ENCODE measurements around the gene CA14. TPM values are rescaled to one million over a fixed set of nuclear protein-coding genes. Genes with fewer than 3 reads are reported as not detected.
"Not testable (repeated sequence)": the region's sequence is repeated elsewhere in the genome, so short reads cannot be mapped to it uniquely, and the experiment has no call there.

Gene CA14
- total RNA-seq, 1 donor from 2014 or later, result not detected

GRCh38 chr1:150234566-150235293 lies 22.8 kb upstream of the CA14 start:
- H3K27ac ChIP-seq, result peak overlapping the region; percentile 99
- no peaks in the 10 kb centered on the region for H3K27me3 ChIP-seq
- intact Hi-C loops (cut with DNase I), result no loop called here
- H3K36me3 ChIP-seq, result no peaks in the 10 kb centered on the region
- TF ChIP-seq POLR2AphosphoS5 (IDR thresholded peaks at IDR 0.05; ENCODE audit: insufficient read depth in 1 of 2, low read depth in 1 of 2) (peak; percentile 73 to 95), CTCF (IDR thresholded peaks at IDR 0.05) (no peak), POLR2A (IDR thresholded peaks at IDR 0.05) (peak in 1 of 2 donors; percentile 51)
- peak in 1 of 2 donors; percentile 93 for DNase-seq (ENCODE audit: extremely low spot score in 2 of 2)
- H3K4me3 ChIP-seq, result peak overlapping the region; percentile 71 to 93
- H3K9me3 ChIP-seq, result no peaks in the 10 kb centered on the region
- peaks cover 18% of the 10 kb centered on the region for H3K4me1 ChIP-seq

- intact Hi-C loops (cut with DNase I), result no loop called here
- H3K27ac ChIP-seq, result peak overlapping the region; percentile 99
- no peak for DNase-seq (ENCODE audit: extremely low spot score in 2 of 2)
- TF ChIP-seq POLR2A (IDR thresholded peaks at IDR 0.05) (no peak), POLR2AphosphoS5 (IDR thresholded peaks at IDR 0.05; ENCODE audit: insufficient read depth in 1 of 2, low read depth in 1 of 2) (no peak), CTCF (IDR thresholded peaks at IDR 0.05) (no peak)
- H3K9me3 ChIP-seq, result no peaks in the 10 kb centered on the region
- H3K27me3 ChIP-seq, result no peaks in the 10 kb centered on the region
- H3K36me3 ChIP-seq, result no peaks in the 10 kb centered on the region
- peaks cover 18% of the 10 kb centered on the region for H3K4me1 ChIP-seq
- H3K4me3 ChIP-seq, result peak overlapping the region; percentile 71 to 93
Observed at GRCh38 chr1:150235294-150235851, 22.2 kb upstream of the CA14 start.

GRCh38 chr1:150235852-150236613 lies 21.5 kb upstream of the CA14 start, which contains the start of gene ANP32E:
Gene ANP32E, minus strand, starts transcription at chr1:150236112. Its CDS starts 326 bp downstream, at chr1:150235786.
- no peaks in the 10 kb centered on the region for H3K36me3 ChIP-seq
- peaks cover 18% of the 10 kb centered on the region for H3K4me1 ChIP-seq
- intact Hi-C loops (cut with DNase I), result no loop called here
- peak; percentile 98 to 99 for DNase-seq (ENCODE audit: extremely low spot score in 2 of 2)
- peak within 1 kb of the TSS; percentile 99 for H3K27ac ChIP-seq
- TF ChIP-seq CTCF (IDR thresholded peaks at IDR 0.05) (peak in 1 of 3 experiments; percentile 16), POLR2A (IDR thresholded peaks at IDR 0.05) (peak in 1 of 2 donors; percentile 81), POLR2AphosphoS5 (IDR thresholded peaks at IDR 0.05; ENCODE audit: insufficient read depth in 1 of 2, low read depth in 1 of 2) (peak; percentile 91 to 92)
- H3K9me3 ChIP-seq, result no peaks in the 10 kb centered on the region
- H3K27me3 ChIP-seq, result no peaks in the 10 kb centered on the region
- peak within 1 kb of the TSS; percentile 71 to 93 for H3K4me3 ChIP-seq

GRCh38 chr1:150236614-150237100 lies 20.9 kb upstream of the CA14 start:
- peak overlapping the region; percentile 99 for H3K27ac ChIP-seq
- H3K27me3 ChIP-seq, result no peaks in the 10 kb centered on the region
- peaks cover 18% of the 10 kb centered on the region for H3K4me1 ChIP-seq
- DNase-seq (ENCODE audit: extremely low spot score in 2 of 2), result no peak
- H3K4me3 ChIP-seq, result peak overlapping the region; percentile 71 to 93
- H3K9me3 ChIP-seq, result no peaks in the 10 kb centered on the region
- intact Hi-C loops (cut with DNase I), result no loop called here
- no peaks in the 10 kb centered on the region for H3K36me3 ChIP-seq
- TF ChIP-seq CTCF (IDR thresholded peaks at IDR 0.05), result no peak
- TF ChIP-seq POLR2A (IDR thresholded peaks at IDR 0.05), result no peak
- no peak for TF ChIP-seq POLR2AphosphoS5 (IDR thresholded peaks at IDR 0.05; ENCODE audit: insufficient read depth in 1 of 2, low read depth in 1 of 2)

GRCh38 chr1:150237176-150237575 lies 20.4 kb upstream of the CA14 start:
- H3K4me1 ChIP-seq, result peaks cover 18% of the 10 kb centered on the region
- intact Hi-C loops (cut with DNase I); H3K9me3 ChIP-seq; H3K27me3 ChIP-seq; H3K4me3 ChIP-seq; H3K36me3 ChIP-seq; DNase-seq (ENCODE audit: extremely low spot score in 2 of 2); H3K27ac ChIP-seq: not testable (repeated sequence)

Data from vagina (tissue), 2 donors.